PC-9 (cell line): ENCODE data around the gene PRDX3. TPM values are rescaled to one million over a fixed set of nuclear protein-coding genes. Genes with fewer than 3 reads are reported as not detected.

Source experiments
- BruUV-seq: library from RNA; stranded (reverse); fragments of 400-500 nt; replicated peaks from 2 replicates; lab custom pipeline; 2021; lab: Mats Ljungman, UMichigan
- CTCF ChIA-PET: fragments of 300-600 bp; sonication (Branson Sonifier 250); formaldehyde crosslinking; loops from one replicate; lab custom pipeline; 2022; ENCODE audit warnings: antibody characterized with exemption; lab: Charles Lee
- POLR2A ChIA-PET: fragments of 300-600 bp; sonication (Branson Sonifier 250); formaldehyde crosslinking; loops from one replicate; lab custom pipeline; 2022; ENCODE audit warnings: antibody characterized with exemption; ENCODE audit not compliant: unreplicated experiment; lab: Charles Lee
- DNase-seq, 2 experiments: peaks; one replicate each; pipeline versions ENCODE4 v3.0.0 to v3.0.0-alpha.2; 2015 to 2022; ENCODE audit warnings: mixed read lengths in 1 of 2
- H2AFZ ChIP-seq: fragments of 200-600 bp; sonication (generic); 2 replicates; pipeline ENCODE4 v1.8.1; 2017; ENCODE audit warnings: antibody characterized with exemption
- H3F3A ChIP-seq: fragments of 200-600 bp; sonication (generic); 2 replicates; pipeline ENCODE4 v1.8.1; 2017; ENCODE audit warnings: antibody characterized with exemption, mild to moderate bottlenecking, low read depth; ENCODE audit not compliant: insufficient read depth
- H3K27ac ChIP-seq: fragments of 200-600 bp; sonication (generic); 2 replicates; pipeline ENCODE4 v1.6.1; 2016; ENCODE audit warnings: mixed run types
- H3K27me3 ChIP-seq: fragments of 200-600 bp; sonication (generic); 2 replicates; pipeline ENCODE4 v1.6.1; 2016; ENCODE audit warnings: low read depth, mixed run types; ENCODE audit not compliant: insufficient read depth
- H3K36me3 ChIP-seq: fragments of 200-600 bp; sonication (generic); 2 replicates; pipeline ENCODE4 v1.6.1; 2016; ENCODE audit warnings: low read depth, mixed run types
- H3K4me1 ChIP-seq: fragments of 200-600 bp; sonication (generic); replicated peaks from 2 replicates; pipeline ENCODE4 v1.6.1; 2016; ENCODE audit warnings: mixed run types; ENCODE audit not compliant: insufficient read depth
- H3K4me2 ChIP-seq: fragments of 200-600 bp; sonication (generic); 2 replicates; pipeline ENCODE4 v1.6.1; 2017; ENCODE audit warnings: mixed run types
- H3K4me3 ChIP-seq: fragments of 200-600 bp; sonication (generic); 2 replicates; pipeline ENCODE4 v1.6.1; 2016; ENCODE audit warnings: mixed run types
- H3K79me2 ChIP-seq: fragments of 200-600 bp; sonication (generic); 2 replicates; pipeline ENCODE4 v1.6.1; 2017; ENCODE audit warnings: low read depth, mixed run types
- H3K9me2 ChIP-seq: fragments of 200-600 bp; sonication (generic); 2 replicates; pipeline ENCODE4 v1.8.1; 2017; ENCODE audit warnings: mild to moderate bottlenecking; ENCODE audit not compliant: insufficient read depth
- H3K9me3 ChIP-seq: fragments of 200-600 bp; sonication (generic); 2 replicates; pipeline ENCODE4 v1.8.1; 2016; ENCODE audit warnings: low read depth; ENCODE audit not compliant: insufficient read depth
- H4K20me1 ChIP-seq: fragments of 200-600 bp; sonication (generic); 2 replicates; pipeline ENCODE4 v1.8.1; 2017; ENCODE audit not compliant: insufficient read depth
- CTCF ChIP-seq: fragments of 200-600 bp; sonication (generic); conservative IDR thresholded peaks from 2 replicates; pipeline ENCODE4 v1.6.1; 2017; ENCODE audit warnings: mixed run types, antibody characterized with exemption, mild to moderate bottlenecking, moderate library complexity
- EZH2 ChIP-seq: fragments of 200-600 bp; sonication (generic); IDR thresholded peaks from 2 replicates; pipeline ENCODE4 v1.8.0; 2017; ENCODE audit warnings: antibody characterized with exemption, low read depth
- intact Hi-C: fragments of 100-400 bp; cut with micrococcal nuclease; formaldehyde crosslinking; loops from one replicate; pipeline ENCODE4 v1.10.0; 2022; ENCODE audit not compliant: unreplicated experiment
- total RNA-seq: library from RNA; stranded (reverse); gene quantifications from 2 replicates; pipeline ENCODE4 v1.2.3, GENCODE V29; 2021

The PRDX3 gene
- total RNA-seq, 1 experiment from 2014 or later: 144 TPM

DNA sequence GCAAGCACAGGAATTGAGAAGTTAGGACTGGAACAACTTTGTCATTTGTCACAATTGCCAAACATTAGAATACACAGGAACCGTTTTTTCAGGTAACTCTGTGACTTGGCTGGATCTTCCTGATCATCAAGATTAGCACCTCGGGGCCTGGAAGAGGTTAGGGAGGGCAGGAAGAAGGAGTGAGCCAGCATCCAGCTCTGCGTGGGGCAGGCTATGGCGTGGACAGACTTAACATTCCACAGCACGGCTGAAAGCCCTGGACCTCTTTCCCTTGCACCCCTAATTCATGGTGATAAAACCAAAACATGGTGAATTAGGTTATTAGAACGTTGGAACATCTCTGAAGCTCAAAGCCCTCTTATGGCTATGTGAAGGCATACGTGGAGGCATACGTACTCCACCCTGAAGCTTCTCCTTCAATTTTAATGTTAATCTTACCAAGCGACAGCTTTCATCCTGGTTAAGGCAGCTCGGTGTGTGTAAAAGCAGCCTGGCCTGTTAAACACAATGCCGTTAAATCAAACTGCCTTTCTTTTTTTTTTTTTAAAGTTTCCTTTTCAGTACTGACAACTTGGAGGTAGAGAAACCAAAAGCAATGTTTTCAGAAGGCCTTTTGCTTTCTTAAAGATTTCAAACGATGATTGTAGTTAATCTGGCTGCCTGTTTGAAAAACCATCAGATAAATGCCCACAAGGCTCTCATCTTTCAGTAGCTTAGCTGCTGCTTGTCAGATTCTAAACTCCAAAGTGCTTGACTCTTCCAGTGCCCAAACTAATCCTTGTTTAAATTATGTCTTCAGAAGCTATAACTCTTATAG, 33.2 kb upstream of the PRDX3 start:
- H3K9me2 ChIP-seq: no peaks in the 10 kb centered on the region
- no peaks in the 10 kb centered on the region for H3K79me2 ChIP-seq
- no peak overlapping the region for H3K4me3 ChIP-seq
- H3K27ac ChIP-seq: no peak overlapping the region
- POLR2A ChIA-PET: no interaction called here
- H3K4me1 ChIP-seq: peaks cover 15% of the 10 kb centered on the region; the same call in 1 of the 2 replicates
- H2AFZ ChIP-seq: no peak overlapping the region
- H3K4me2 ChIP-seq: no peak overlapping the region
- no peaks in the 10 kb centered on the region for H4K20me1 ChIP-seq
- no peaks in the 10 kb centered on the region for H3K27me3 ChIP-seq
- no peaks in the 10 kb centered on the region for H3K36me3 ChIP-seq
- no TSS peak for BruUV-seq
- TF ChIP-seq CTCF: no peak
- no peak for TF ChIP-seq EZH2
- no peaks in the 10 kb centered on the region for H3F3A ChIP-seq
- intact Hi-C loops: no loop called here
- H3K9me3 ChIP-seq: no peaks in the 10 kb centered on the region
- CTCF ChIA-PET: interaction anchor here (0.6 to 0.7 kb wide), 3 partner anchors 12 to 248 kb away, joined by 3 read pairs; no protein-coding TSS in a partner anchor
- DNase-seq: no peak

DNA sequence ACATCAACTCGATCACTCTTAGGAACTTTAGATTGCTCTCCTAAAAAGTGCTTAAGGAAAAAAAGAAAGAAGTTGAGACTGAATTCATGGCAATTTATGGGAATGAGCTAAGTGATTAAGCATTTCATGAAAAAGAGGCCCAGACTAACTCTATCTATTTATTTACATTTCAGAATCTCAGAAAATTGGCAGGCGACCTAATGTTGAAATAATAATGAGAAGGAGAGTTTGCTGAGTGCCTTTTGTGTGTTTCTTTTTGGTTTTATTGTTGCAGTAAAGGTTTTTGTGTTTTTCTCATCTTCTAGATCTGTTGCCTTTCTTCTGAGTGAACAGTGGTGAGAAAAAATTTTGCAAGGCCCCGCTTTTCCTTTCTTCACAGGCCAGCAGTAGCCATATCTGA, 32.6 kb upstream of the PRDX3 start:
- intact Hi-C loops: no loop called here
- TF ChIP-seq EZH2: no peak
- TF ChIP-seq CTCF: no peak
- Histone ChIP-seq H3K27me3 (no peaks in the 10 kb centered on the region), H3K9me2 (no peaks in the 10 kb centered on the region), H3K36me3 (no peaks in the 10 kb centered on the region), H3F3A (no peaks in the 10 kb centered on the region; the same call in 1 of the 2 replicates), H3K4me3 (no peak overlapping the region), H3K4me1 (peaks cover 18% of the 10 kb centered on the region), H3K9me3 (no peaks in the 10 kb centered on the region), H3K79me2 (no peaks in the 10 kb centered on the region), H2AFZ (no peak overlapping the region), H3K27ac (no peak overlapping the region), H4K20me1 (no peaks in the 10 kb centered on the region), H3K4me2 (no peak overlapping the region)
- no TSS peak for BruUV-seq
- ChIA-PET CTCF (interaction anchor here (0.7 kb wide), 1 partner anchor 248 kb away, joined by 3 read pairs; no protein-coding TSS in a partner anchor), POLR2A (no interaction called here)
- no peak for DNase-seq

- DNase-seq: no peak
- H3K4me2 ChIP-seq: no peak overlapping the region
- ChIA-PET POLR2A (no interaction called here), CTCF (no interaction called here)
- no TSS peak for BruUV-seq
- no peak overlapping the region for H2AFZ ChIP-seq
- H3K9me2 ChIP-seq: no peaks in the 10 kb centered on the region
- H3F3A ChIP-seq: no peaks in the 10 kb centered on the region; the same call in 1 of the 2 replicates
- no peaks in the 10 kb centered on the region for H3K27me3 ChIP-seq
- H3K4me1 ChIP-seq: peaks cover 20% of the 10 kb centered on the region
- no peak for TF ChIP-seq CTCF
- no peak for TF ChIP-seq EZH2
- no peaks in the 10 kb centered on the region for H4K20me1 ChIP-seq
- H3K27ac ChIP-seq: no peak overlapping the region
- intact Hi-C loops: no loop called here
- H3K9me3 ChIP-seq: no peaks in the 10 kb centered on the region
- no peaks in the 10 kb centered on the region for H3K36me3 ChIP-seq
- no peak overlapping the region for H3K4me3 ChIP-seq
- H3K79me2 ChIP-seq: no peaks in the 10 kb centered on the region
Observed at GRCh38 chr10:119210633-119211032, 32.0 kb upstream of the PRDX3 start.
